Neural cell (in vitro differentiated cells): Measurements from ENCODE around the gene ZNF568. TPM values are rescaled to one million over a fixed set of nuclear protein-coding genes. Genes with fewer than 3 reads are reported as not detected.

ENCODE experiments used
- H2AFZ ChIP-seq: fragments of 200-600, 300-800 bp; sonication (generic), shearing (Covaris generic); 2 replicates; pipeline ENCODE4 v1.6.0; 2014; ENCODE audit warnings: low read depth, mild to moderate bottlenecking, antibody characterized with exemption, low read length, moderate library complexity
- H3F3A ChIP-seq: fragments of 200-600 bp; shearing (Covaris generic); 2 replicates; pipeline ENCODE4 v1.6.1; 2016; ENCODE audit warnings: mild to moderate bottlenecking, moderate library complexity, mixed read lengths, antibody characterized with exemption, low read length; ENCODE audit not compliant: insufficient read depth, poor library complexity, severe bottlenecking
- H3K27ac ChIP-seq: fragments of 200-600, 300-800 bp; sonication (generic), shearing (Covaris generic); 2 replicates; pipeline ENCODE4 v1.5.1; 2014; ENCODE audit warnings: mild to moderate bottlenecking, low read length, moderate library complexity
- H3K27me3 ChIP-seq: fragments of 300-800, 200-600 bp; sonication (generic), shearing (Covaris generic); 2 replicates; pipeline ENCODE4 v1.6.0; 2014; ENCODE audit warnings: mild to moderate bottlenecking, low read depth, low read length, moderate library complexity; ENCODE audit not compliant: insufficient read depth
- H3K36me3 ChIP-seq: fragments of 300-800, 200-600 bp; sonication (generic), shearing (Covaris generic); 2 replicates; pipeline ENCODE4 v1.5.1; 2014; ENCODE audit warnings: mild to moderate bottlenecking, antibody characterized with exemption, low read length, moderate library complexity; ENCODE audit not compliant: insufficient read depth
- H3K4me2 ChIP-seq: fragments of 300-800, 200-600 bp; sonication (generic), shearing (Covaris generic); 2 replicates; pipeline ENCODE4 v1.6.0; 2014; ENCODE audit warnings: mild to moderate bottlenecking, low read length
- H3K4me3 ChIP-seq: fragments of 300-800, 200-600 bp; sonication (generic), shearing (Covaris generic); 2 replicates; pipeline ENCODE4 v1.5.1; 2014; ENCODE audit warnings: mild to moderate bottlenecking, low read length, moderate library complexity
- H3K79me2 ChIP-seq: fragments of 200-600 bp; shearing (Covaris generic); replicated peaks from 2 replicates; pipeline ENCODE4 v1.6.0; 2014; ENCODE audit warnings: mild to moderate bottlenecking, low read length, moderate library complexity; ENCODE audit not compliant: insufficient read depth
- H3K9ac ChIP-seq: fragments of 300-800, 200-600 bp; sonication (generic), shearing (Covaris generic); 2 replicates; pipeline ENCODE4 v1.6.1; 2016; ENCODE audit warnings: mild to moderate bottlenecking, low read length, mixed read lengths
- H3K9me2 ChIP-seq: fragments of 200-600 bp; shearing (Covaris generic); 2 replicates; pipeline ENCODE4 v1.6.1; 2016; ENCODE audit warnings: mild to moderate bottlenecking, low read length, mixed read lengths; ENCODE audit not compliant: insufficient read depth
- H3K9me3 ChIP-seq: fragments of 200-600, 300-800 bp; sonication (generic), shearing (Covaris generic); 2 replicates; pipeline ENCODE4 v1.6.1; 2016; ENCODE audit warnings: mild to moderate bottlenecking, mixed run types, low read length, moderate library complexity, mixed read lengths
- H4K20me1 ChIP-seq: fragments of 200-600 bp; shearing (Covaris generic); 2 replicates; pipeline ENCODE4 v1.6.1; 2016; ENCODE audit warnings: mild to moderate bottlenecking, mixed run types; ENCODE audit not compliant: insufficient read depth
- CTCF ChIP-seq: fragments of 450-650 bp; IDR thresholded peaks from 2 replicates; pipeline ENCODE4 v1.5.1; 2014; ENCODE audit warnings: antibody characterized with exemption, mild to moderate bottlenecking, moderate library complexity; ENCODE audit not compliant: poor library complexity, severe bottlenecking
- EP300 ChIP-seq: fragments of 450-650 bp; conservative IDR thresholded peaks from 2 replicates; pipeline ENCODE4 v1.6.1; 2014; ENCODE audit warnings: antibody characterized with exemption, mild to moderate bottlenecking, moderate library complexity; ENCODE audit not compliant: poor library complexity, severe bottlenecking
- EZH2 ChIP-seq: fragments of 200-600, 300-800 bp; shearing (Covaris generic), sonication (generic); IDR thresholded peaks from 2 replicates; pipeline ENCODE4 v1.6.1; 2014; ENCODE audit warnings: antibody characterized with exemption, low read length, borderline replicate concordance, mild to moderate bottlenecking; ENCODE audit not compliant: insufficient read depth, poor library complexity, severe bottlenecking
- MXI1 ChIP-seq: fragments of 450-650 bp; conservative IDR thresholded peaks from 2 replicates; pipeline ENCODE4 v1.6.1; 2014; ENCODE audit warnings: antibody characterized with exemption, mild to moderate bottlenecking; ENCODE audit not compliant: poor library complexity, severe bottlenecking
- POLR2AphosphoS5 ChIP-seq: IDR thresholded peaks from 2 replicates; pipeline ENCODE4 v1.6.1; 2012
- RAD21 ChIP-seq: fragments of 450-650 bp; conservative IDR thresholded peaks from 2 replicates; pipeline ENCODE4 v1.6.1; 2014; ENCODE audit warnings: antibody characterized with exemption, mild to moderate bottlenecking, moderate library complexity
- REST ChIP-seq: IDR thresholded peaks from 2 replicates; pipeline ENCODE4 v1.6.1; 2012; ENCODE audit warnings: borderline replicate concordance
- SMC3 ChIP-seq: fragments of 450-650 bp; conservative IDR thresholded peaks from 2 replicates; pipeline ENCODE4 v1.6.1; 2014; ENCODE audit warnings: antibody characterized with exemption, mild to moderate bottlenecking, moderate library complexity; ENCODE audit not compliant: poor library complexity
- TAF1 ChIP-seq: IDR thresholded peaks from 2 replicates; pipeline ENCODE4 v1.6.1; 2012; ENCODE audit warnings: low read depth
- polyA plus RNA-seq: library from polyadenylated mRNA; depleted of rRNA; stranded (reverse); fragments of >200 nt; gene quantifications from 2 replicates; pipeline ENCODE4 v1.2.3, GENCODE V29; 2014

Gene ZNF568
- polyA plus RNA-seq, 1 donor from 2014 or later = 19.2 TPM

- Histone ChIP-seq H4K20me1 (no peaks in the 10 kb centered on the region), H2AFZ (no peak overlapping the region), H3K9me2 (no peaks in the 10 kb centered on the region), H3K9ac (no peak overlapping the region), H3K4me2 (no peak overlapping the region), H3K79me2 (no peaks in the 10 kb centered on the region), H3K27ac (no peak overlapping the region), H3K27me3 (no peaks in the 10 kb centered on the region), H3K9me3 (peaks cover 13% of the 10 kb centered on the region), H3K36me3 (no peaks in the 10 kb centered on the region), H3K4me3 (no peak overlapping the region), H3F3A (no peaks in the 10 kb centered on the region)
- TF ChIP-seq RAD21 (no peak), EZH2 (no peak), EP300 (no peak), MXI1 (no peak), POLR2AphosphoS5 (no peak), TAF1 (no peak), REST (no peak), CTCF (no peak)
Observed at GRCh38 chr19:37014456-37014855, 98.3 kb downstream of the ZNF568 start.

- TF ChIP-seq MXI1 (no peak), REST (no peak), CTCF (no peak), TAF1 (no peak), RAD21 (no peak), SMC3 (no peak), POLR2AphosphoS5 (no peak), EP300 (no peak), EZH2 (no peak)
- H3K9me3 ChIP-seq = no peaks in the 10 kb centered on the region
- no peak overlapping the region for H3K9ac ChIP-seq
- no peaks in the 10 kb centered on the region for H3F3A ChIP-seq
- no peak overlapping the region for H2AFZ ChIP-seq
- no peak overlapping the region for H3K4me3 ChIP-seq
- H3K4me2 ChIP-seq = no peak overlapping the region
- H3K36me3 ChIP-seq = no peaks in the 10 kb centered on the region
- H4K20me1 ChIP-seq = no peaks in the 10 kb centered on the region
- no peaks in the 10 kb centered on the region for H3K9me2 ChIP-seq
- H3K27me3 ChIP-seq = no peaks in the 10 kb centered on the region
- H3K79me2 ChIP-seq = no peaks in the 10 kb centered on the region
- no peak overlapping the region for H3K27ac ChIP-seq
Observed at GRCh38 chr19:37045140-37045539, 129.0 kb downstream of the ZNF568 start.
